Esophagus muscularis mucosa (tissue), 4 donors: ENCODE measurements around the gene C17orf107. TPM values are rescaled to one million over a fixed set of nuclear protein-coding genes. Genes with fewer than 3 reads are reported as not detected.

Experiments used
- DNase-seq: peaks from one replicate; pipeline ENCODE4 v3.0.0-alpha.2; 2017; ENCODE audit errors: extremely low spot score
- H3K27ac ChIP-seq, 4 donors: fragments of 200-600 bp; sonication (generic); replicated peaks in 1 of 4; 1 replicate in 3 of 4; 2 replicates in 1 of 4; pipeline ENCODE4 v1.5.1; 2016 to 2019; ENCODE audit warnings: mild to moderate bottlenecking in 1 of 4
- H3K27me3 ChIP-seq, 4 donors: fragments of 200-600 bp; sonication (generic); one replicate each; pipeline versions ENCODE4 v1.5.1 to v1.6.0; 2016 to 2019
- H3K36me3 ChIP-seq, 4 donors: fragments of 200-600 bp; sonication (generic); one replicate each; pipeline ENCODE4 v1.5.1; 2016 to 2019
- H3K4me1 ChIP-seq, 4 donors: fragments of 200-600 bp; sonication (generic); one replicate each; pipeline ENCODE4 v1.5.1; 2016 to 2019
- H3K4me3 ChIP-seq, 4 donors: fragments of 200-600 bp; sonication (generic); 1 replicate in 2 of 4; 2 replicates in 2 of 4; pipeline ENCODE4 v1.5.1; 2016 to 2019; ENCODE audit warnings: mild to moderate bottlenecking in 4 of 4, moderate library complexity in 1 of 4
- H3K9me3 ChIP-seq, 4 donors: fragments of 200-600 bp; sonication (generic); 1 replicate in 3 of 4; 2 replicates in 1 of 4; pipeline ENCODE4 v1.5.1; 2016 to 2019
- EP300 ChIP-seq: sonication (generic); formaldehyde crosslinking; IDR thresholded peaks from one replicate; pipeline ENCODE4 v1.6.1; 2017; ENCODE audit warnings: antibody characterized with exemption
- POLR2A ChIP-seq: fragments of 450-650 bp; IDR thresholded peaks from one replicate; pipeline ENCODE4 v1.6.1; 2017; ENCODE audit warnings: antibody characterized with exemption, moderate library complexity, mild to moderate bottlenecking, low read depth
- POLR2AphosphoS5 ChIP-seq, 2 donors: sonication (generic); formaldehyde crosslinking; IDR thresholded peaks; one replicate each; pipeline ENCODE4 v1.6.1; 2017; ENCODE audit warnings: antibody characterized with exemption in 2 of 2
- WGBS: methylation state at CpG from one replicate; pipeline ENCODE4 v1.1.5; 2018; 5-methylcytosine and 5-hydroxymethylcytosine counted together
- intact Hi-C: fragments of 100-400 bp; cut with DNase I; formaldehyde crosslinking; loops from one replicate; pipeline ENCODE4 v1.15.1; 2023
- total RNA-seq, 4 donors: library from RNA; depleted of rRNA; stranded (reverse); fragments of >200 nt; gene quantifications; one replicate each; pipeline versions ENCODE4 v1.1.0 to v1.2.1, GENCODE V29; 2016
- TF ChIP-seq, protein P1 (sequence below), 3 experiments: fragments of 200-600 bp in 2 of 3; fragments of 450-650 bp in 1 of 3; sonication (generic) in 2 of 3; IDR thresholded peaks; one replicate each; pipeline ENCODE4 v1.5.1; 2017 to 2019; ENCODE audit warnings: antibody characterized with exemption in 3 of 3, mild to moderate bottlenecking in 2 of 3, moderate library complexity in 1 of 3

Gene C17orf107
- total RNA-seq, 4 donors from 2014 or later: 0.32 to 1.5 (median 0.88) TPM

DNA sequence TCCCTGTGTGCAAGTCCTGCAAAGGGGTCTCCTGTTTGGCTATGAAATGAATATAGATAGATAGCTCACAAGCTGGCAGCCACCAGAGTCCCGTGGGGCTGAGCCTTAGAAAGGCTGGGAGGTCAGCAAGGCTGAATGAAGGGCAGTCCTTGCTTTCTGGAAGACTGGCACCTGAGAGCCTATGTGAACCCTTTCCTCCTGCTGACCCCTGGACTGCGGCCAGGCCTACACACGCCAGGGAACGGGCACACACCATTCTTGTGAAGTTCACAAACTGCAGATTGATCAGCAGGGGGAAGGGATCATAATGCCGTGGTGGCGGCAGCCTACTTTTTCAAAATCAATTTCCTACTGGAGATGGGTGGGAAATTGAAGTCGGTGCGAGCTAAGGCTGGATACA is 985 bp upstream of the C17orf107 start:
- H3K9me3 ChIP-seq: no peaks in the 10 kb centered on the region
- no peak overlapping the region for H3K4me3 ChIP-seq
- intact Hi-C loops: no loop called here
- no peak for DNase-seq
- H3K27ac ChIP-seq: no peak overlapping the region
- TF ChIP-seq, protein P1, sequence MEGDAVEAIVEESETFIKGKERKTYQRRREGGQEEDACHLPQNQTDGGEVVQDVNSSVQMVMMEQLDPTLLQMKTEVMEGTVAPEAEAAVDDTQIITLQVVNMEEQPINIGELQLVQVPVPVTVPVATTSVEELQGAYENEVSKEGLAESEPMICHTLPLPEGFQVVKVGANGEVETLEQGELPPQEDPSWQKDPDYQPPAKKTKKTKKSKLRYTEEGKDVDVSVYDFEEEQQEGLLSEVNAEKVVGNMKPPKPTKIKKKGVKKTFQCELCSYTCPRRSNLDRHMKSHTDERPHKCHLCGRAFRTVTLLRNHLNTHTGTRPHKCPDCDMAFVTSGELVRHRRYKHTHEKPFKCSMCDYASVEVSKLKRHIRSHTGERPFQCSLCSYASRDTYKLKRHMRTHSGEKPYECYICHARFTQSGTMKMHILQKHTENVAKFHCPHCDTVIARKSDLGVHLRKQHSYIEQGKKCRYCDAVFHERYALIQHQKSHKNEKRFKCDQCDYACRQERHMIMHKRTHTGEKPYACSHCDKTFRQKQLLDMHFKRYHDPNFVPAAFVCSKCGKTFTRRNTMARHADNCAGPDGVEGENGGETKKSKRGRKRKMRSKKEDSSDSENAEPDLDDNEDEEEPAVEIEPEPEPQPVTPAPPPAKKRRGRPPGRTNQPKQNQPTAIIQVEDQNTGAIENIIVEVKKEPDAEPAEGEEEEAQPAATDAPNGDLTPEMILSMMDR (IDR thresholded peaks at IDR 0.05): no peak
- TF ChIP-seq EP300 (no peak), POLR2A (no peak), POLR2AphosphoS5 (IDR thresholded peaks at IDR 0.05) (no peak)
- peaks cover 35 to 44% (median 41%) of the 10 kb centered on the region in 4 donors for H3K36me3 ChIP-seq
- 99% methylated on average over 6 of the region's 8 CpGs for WGBS
- peaks cover 0 to 35% (median 23%) of the 10 kb centered on the region in 4 donors for H3K27me3 ChIP-seq
- H3K4me1 ChIP-seq: peaks cover 10 to 42% (median 32%) of the 10 kb centered on the region in 4 donors

DNA sequence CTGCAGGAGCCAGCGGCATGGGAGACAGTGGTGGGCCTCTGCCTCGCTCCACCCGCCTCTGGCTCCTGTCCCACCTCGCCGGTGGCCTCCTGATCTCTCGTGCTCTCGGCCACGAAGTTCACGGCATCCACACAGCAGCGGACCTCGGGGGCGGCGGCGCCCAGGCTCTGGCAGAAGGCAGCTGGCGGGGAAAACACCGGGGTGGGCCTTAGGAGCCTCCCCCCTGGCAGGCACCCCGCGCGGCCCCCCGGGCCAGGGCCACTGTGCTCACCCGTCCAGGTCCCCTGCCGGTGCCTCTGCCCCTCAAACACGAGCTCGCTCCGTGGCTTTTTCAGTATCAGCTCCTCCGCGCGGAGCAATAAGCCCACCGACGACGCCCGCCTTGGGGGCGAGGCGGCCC is 409 bp upstream of the C17orf107 start:
- H3K9me3 ChIP-seq: no peaks in the 10 kb centered on the region
- peak overlapping the region in 1 of 4 donors; percentile 26 for H3K27ac ChIP-seq
- peaks cover 30 to 38% (median 35%) of the 10 kb centered on the region in 4 donors for H3K36me3 ChIP-seq
- DNase-seq: no peak
- intact Hi-C loops: no loop called here
- TF ChIP-seq EP300 (no peak), POLR2A (no peak), POLR2AphosphoS5 (IDR thresholded peaks at IDR 0.05) (no peak)
- TF ChIP-seq, protein P1 (IDR thresholded peaks at IDR 0.05): no peak
- WGBS: 38% methylated on average over 15 of the region's 34 CpGs
- peak overlapping the region; percentile 46 to 56 (median 54) for H3K4me3 ChIP-seq
- H3K4me1 ChIP-seq: peaks cover 10 to 47% (median 33%) of the 10 kb centered on the region in 4 donors
- peaks cover 0 to 39% (median 23%) of the 10 kb centered on the region in 4 donors for H3K27me3 ChIP-seq

DNA sequence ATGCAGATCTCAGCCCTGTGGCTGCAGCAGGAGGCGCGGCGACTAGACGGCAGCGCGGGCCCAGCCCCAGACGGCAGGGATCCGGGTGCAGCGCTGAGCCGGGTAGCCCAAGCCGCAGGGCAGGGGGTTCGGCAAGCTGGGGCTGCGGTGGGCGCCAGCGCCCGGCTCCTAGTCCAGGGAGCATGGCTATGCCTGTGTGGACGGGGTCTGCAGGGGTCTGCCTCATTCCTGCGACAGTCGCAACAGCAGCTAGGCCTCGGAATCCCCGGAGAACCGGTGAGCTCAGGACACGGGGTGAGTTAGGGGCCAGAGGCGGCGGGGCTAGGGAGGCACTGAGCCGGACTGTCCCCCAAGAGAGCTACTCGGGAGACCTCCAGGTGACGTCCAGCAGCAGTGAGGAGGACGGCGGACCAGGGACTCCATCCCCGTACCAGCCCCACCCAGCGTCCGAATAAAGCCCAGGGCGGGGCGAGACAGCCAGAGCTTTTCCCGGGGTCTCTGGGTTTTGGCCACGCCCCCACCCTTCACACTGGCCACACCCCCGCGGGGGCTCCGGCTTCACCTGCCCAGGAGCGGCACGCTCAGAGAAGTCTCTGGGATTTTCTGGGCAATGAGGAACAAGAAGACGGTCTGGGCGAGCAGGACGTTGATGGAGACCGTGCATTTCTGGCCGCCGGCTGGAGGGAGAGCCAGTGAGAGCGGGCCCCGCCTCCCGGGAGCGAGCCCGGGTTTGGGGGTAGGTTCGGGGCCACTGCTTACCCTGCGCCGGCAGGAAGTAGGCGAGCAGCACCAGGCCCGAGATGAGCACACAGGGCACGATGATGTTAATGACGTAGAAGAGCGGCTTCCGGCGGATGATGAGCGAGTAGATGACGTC is 1.1 kb downstream of the C17orf107 start:
- H3K27ac ChIP-seq: peak overlapping the region in 1 of 4 donors; percentile 46
- intact Hi-C loops: no loop called here
- peaks cover 14 to 23% (median 19%) of the 10 kb centered on the region in 4 donors for H3K36me3 ChIP-seq
- H3K27me3 ChIP-seq: peaks cover 0 to 50% (median 26%) of the 10 kb centered on the region in 4 donors
- WGBS: 27% methylated on average over 11 of the region's 65 CpGs
- no peaks in the 10 kb centered on the region for H3K9me3 ChIP-seq
- TF ChIP-seq POLR2AphosphoS5 (IDR thresholded peaks at IDR 0.05): no peak
- H3K4me1 ChIP-seq: peaks cover 10 to 47% (median 33%) of the 10 kb centered on the region in 4 donors
- no peak for DNase-seq
- H3K4me3 ChIP-seq: peak overlapping the region; percentile 46 to 56 (median 54)

DNA sequence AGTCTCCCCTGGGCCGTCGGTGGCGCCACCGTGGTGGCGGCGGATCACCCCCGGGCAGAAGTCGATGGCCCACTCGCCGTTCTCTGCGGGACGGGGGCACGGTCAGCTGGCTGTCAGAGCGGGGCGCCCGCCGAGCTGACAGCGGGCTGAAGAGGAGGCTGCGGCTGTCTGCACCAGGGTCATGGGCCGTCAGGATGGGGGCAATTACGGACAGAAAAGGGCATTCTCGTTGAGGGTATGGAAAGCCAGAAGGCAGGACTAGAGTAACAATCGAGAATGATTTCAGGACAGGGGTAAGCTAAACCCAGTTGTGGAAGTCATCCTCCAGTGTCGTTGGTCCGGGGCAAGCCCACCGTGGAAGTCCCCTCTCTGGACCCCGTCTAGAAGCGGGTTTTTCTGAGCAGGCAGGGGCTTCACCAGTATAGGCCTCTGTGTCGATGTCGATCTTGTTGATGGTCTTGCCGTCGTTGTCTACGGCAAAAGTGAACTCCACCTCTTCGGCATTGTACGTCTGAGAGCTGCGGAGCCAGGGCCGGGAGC is 1.8 kb downstream of the C17orf107 start:
- Histone ChIP-seq H3K9me3 (no peaks in the 10 kb centered on the region), H3K27ac (peak overlapping the region in 1 of 4 donors; percentile 46), H3K27me3 (peaks cover 0 to 54% (median 26%) of the 10 kb centered on the region in 4 donors), H3K4me3 (peak overlapping the region; percentile 46 to 56 (median 54)), H3K36me3 (peaks cover 7 to 15% (median 12%) of the 10 kb centered on the region in 4 donors), H3K4me1 (peaks cover 10 to 47% (median 33%) of the 10 kb centered on the region in 4 donors)
- TF ChIP-seq EP300 (no peak), POLR2AphosphoS5 (IDR thresholded peaks at IDR 0.05) (no peak), POLR2A (no peak)
- TF ChIP-seq, protein P1 (IDR thresholded peaks at IDR 0.05): no peak
- DNase-seq: no peak
- intact Hi-C loops: no loop called here
- 53% methylated on average over 30 of the region's 37 CpGs for WGBS
